ENCODE data around the gene KIF3A. TPM values are rescaled to one million over a fixed set of nuclear protein-coding genes. Genes with fewer than 3 reads are reported as not detected.

Gene KIF3A
- total RNA-seq, 1 donor, result 5.6 TPM

DNA sequence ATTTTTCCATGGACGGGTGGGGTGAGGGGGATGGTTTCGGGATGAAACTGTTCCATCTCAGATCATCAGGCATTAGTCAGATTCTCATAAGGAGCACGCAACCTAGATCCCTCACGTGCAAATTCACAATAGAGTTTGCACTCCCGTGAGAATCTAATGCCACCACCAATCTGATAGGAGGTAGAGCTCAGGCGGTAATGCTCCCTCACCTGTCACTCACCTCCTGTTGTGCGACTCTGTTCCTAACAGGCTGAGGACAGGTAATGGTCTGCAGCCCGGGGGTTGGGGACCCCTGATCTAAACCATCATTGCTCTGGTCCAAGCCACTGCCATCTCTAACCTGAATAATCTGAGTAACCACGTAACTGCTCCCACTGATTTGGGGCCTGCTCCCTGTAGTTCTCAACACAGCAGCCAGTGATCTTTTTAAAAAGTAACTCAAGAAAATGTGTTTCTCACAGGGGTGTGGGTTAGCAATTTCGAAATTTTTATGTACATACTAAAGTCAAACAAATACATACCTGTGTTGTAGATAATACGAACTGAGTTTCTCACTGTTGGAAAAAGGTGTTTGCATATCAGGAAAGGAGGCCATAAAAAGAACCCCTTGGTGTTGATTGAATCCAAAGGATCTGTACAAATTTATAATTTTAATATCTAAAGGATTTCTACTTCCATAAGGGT is 90.6 kb downstream of the KIF3A start:
- H3K4me1 ChIP-seq (ENCODE audit: insufficient read depth, low read length), result no peaks in the 10 kb centered on the region
- H3K27me3 ChIP-seq (ENCODE audit: insufficient read depth, low read length), result peaks cover 4% of the 10 kb centered on the region
- H3K9me3 ChIP-seq (ENCODE audit: low read depth, low read length), result peaks cover 16% of the 10 kb centered on the region
- H3K4me3 ChIP-seq (ENCODE audit: low read length), result no peak overlapping the region

DNA sequence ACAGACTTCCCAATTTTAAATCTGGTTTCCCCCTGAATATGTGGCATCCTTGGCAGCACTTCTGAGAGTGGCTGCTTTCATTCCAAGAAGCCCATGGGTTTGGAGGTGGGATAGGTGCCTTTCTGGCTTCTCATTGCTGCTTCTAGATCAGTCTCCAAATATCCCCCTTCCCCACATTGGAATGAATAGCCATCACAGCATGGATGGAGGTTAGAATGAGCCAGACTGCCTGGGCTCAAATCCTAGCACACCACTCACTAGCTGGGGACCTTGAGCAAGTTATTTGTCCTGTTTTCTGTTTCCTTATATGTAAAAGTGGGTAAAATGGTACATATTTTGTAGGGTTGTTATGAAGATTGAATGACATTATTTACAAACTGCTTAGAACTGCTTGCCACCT is 93.2 kb downstream of the KIF3A start:
- Histone ChIP-seq H3K9me3 (ENCODE audit: low read depth, low read length) (peaks cover 16% of the 10 kb centered on the region), H3K4me3 (ENCODE audit: low read length) (no peak overlapping the region), H3K27me3 (ENCODE audit: insufficient read depth, low read length) (peaks cover 4% of the 10 kb centered on the region), H3K4me1 (ENCODE audit: insufficient read depth, low read length) (no peaks in the 10 kb centered on the region)

Other genes starting within 250 kb of the KIF3A start
- gene IRF1, start 246.8 kb downstream of the KIF3A start, total RNA-seq, result 655 TPM
- not detected for gene IL5, start 194.0 kb downstream of the KIF3A start, total RNA-seq
- 17.0 TPM for gene RAD50, start 180.6 kb downstream of the KIF3A start, total RNA-seq
- 0.31 TPM for gene IL13, start 79.4 kb downstream of the KIF3A start, total RNA-seq
- gene IL4, start 63.6 kb downstream of the KIF3A start, total RNA-seq, result not detected
- gene CCNI2, start 9.9 kb upstream of the KIF3A start, total RNA-seq, result 1.5 TPM
- 3.8 TPM for gene SEPTIN8, start 39.7 kb upstream of the KIF3A start, total RNA-seq
- not detected for gene SOWAHA, start 75.8 kb upstream of the KIF3A start, total RNA-seq
- gene SHROOM1, start 93.1 kb upstream of the KIF3A start, total RNA-seq, result 0.52 TPM
- 0.42 TPM for gene GDF9, start 128.9 kb upstream of the KIF3A start, total RNA-seq
- 52.3 TPM for gene UQCRQ, start 129.1 kb upstream of the KIF3A start, total RNA-seq
- 0.21 TPM for gene LEAP2, start 136.1 kb upstream of the KIF3A start, total RNA-seq
- 83.2 TPM for gene AFF4, start 226.1 kb upstream of the KIF3A start, total RNA-seq